ENCODE results near the gene PTPRT.

Gene PTPRT

GRCh38 chr20:42652266-42652665, 537.4 kb downstream of the PTPRT start:
- no peak for DNase-seq
- H4K20me1 ChIP-seq (ENCODE audit: insufficient read depth, low read length): no peaks in the 10 kb centered on the region

GRCh38 chr20:42650191-42650746, 539.4 kb downstream of the PTPRT start:
- H3K9me2 ChIP-seq (replicated peaks; ENCODE audit: insufficient read depth, low read length): no peaks in the 10 kb centered on the region
- no peak overlapping the region for H2AFZ ChIP-seq (ENCODE audit: low read length)
- no peak overlapping the region for H3K4me2 ChIP-seq (ENCODE audit: low read depth, low read length)
- no peaks in the 10 kb centered on the region for H4K20me1 ChIP-seq (ENCODE audit: insufficient read depth, low read length)
- no peak for TF ChIP-seq CTCF (IDR thresholded peaks at IDR 0.05; ENCODE audit: low read length)
- TF ChIP-seq EZH2 (optimal IDR thresholded peaks at IDR 0.05; ENCODE audit: low read depth, low read length): no peak
- no peak for TF ChIP-seq EZH2phosphoT487 (IDR thresholded peaks at IDR 0.05; ENCODE audit: low read length)
- H3K4me1 ChIP-seq (ENCODE audit: low read length): no peaks in the 10 kb centered on the region
- H3K9me3 ChIP-seq (replicated peaks; ENCODE audit: insufficient read depth, low read length): no peaks in the 10 kb centered on the region
- H3K36me3 ChIP-seq (replicated peaks; ENCODE audit: insufficient read depth, low read length): no peaks in the 10 kb centered on the region
- no peak overlapping the region for H3K27ac ChIP-seq (ENCODE audit: low read length)
- no peak overlapping the region for H3K4me3 ChIP-seq (ENCODE audit: low read length)
- no peak overlapping the region for H3K9ac ChIP-seq (ENCODE audit: low read length)
- DNase-seq: no peak
- H3K27me3 ChIP-seq (replicated peaks; ENCODE audit: insufficient read depth, low read length): no peaks in the 10 kb centered on the region
- no peaks in the 10 kb centered on the region for H3F3A ChIP-seq (ENCODE audit: insufficient read depth, low read length)
- no peaks in the 10 kb centered on the region for H3K79me2 ChIP-seq (ENCODE audit: low read length)

More at GRCh38 chr20:42652266-42652665, 537.4 kb downstream of the PTPRT start:
- Histone ChIP-seq H3K4me3 (ENCODE audit: low read length) (no peak overlapping the region), H3K79me2 (ENCODE audit: low read length) (no peaks in the 10 kb centered on the region), H2AFZ (ENCODE audit: low read length) (no peak overlapping the region), H3K27me3 (replicated peaks; ENCODE audit: insufficient read depth, low read length) (no peaks in the 10 kb centered on the region), H3K4me1 (ENCODE audit: low read length) (no peaks in the 10 kb centered on the region), H3F3A (ENCODE audit: insufficient read depth, low read length) (no peaks in the 10 kb centered on the region), H3K9me2 (replicated peaks; ENCODE audit: insufficient read depth, low read length) (no peaks in the 10 kb centered on the region), H3K9me3 (replicated peaks; ENCODE audit: insufficient read depth, low read length) (no peaks in the 10 kb centered on the region), H3K27ac (ENCODE audit: low read length) (no peak overlapping the region), H3K4me2 (ENCODE audit: low read depth, low read length) (no peak overlapping the region), H3K9ac (ENCODE audit: low read length) (no peak overlapping the region), H3K36me3 (replicated peaks; ENCODE audit: insufficient read depth, low read length) (no peaks in the 10 kb centered on the region)
- no peak for TF ChIP-seq CTCF (IDR thresholded peaks at IDR 0.05; ENCODE audit: low read length)
- no peak for TF ChIP-seq EZH2 (optimal IDR thresholded peaks at IDR 0.05; ENCODE audit: low read depth, low read length)
- no peak for TF ChIP-seq EZH2phosphoT487 (IDR thresholded peaks at IDR 0.05; ENCODE audit: low read length)

DNA sequence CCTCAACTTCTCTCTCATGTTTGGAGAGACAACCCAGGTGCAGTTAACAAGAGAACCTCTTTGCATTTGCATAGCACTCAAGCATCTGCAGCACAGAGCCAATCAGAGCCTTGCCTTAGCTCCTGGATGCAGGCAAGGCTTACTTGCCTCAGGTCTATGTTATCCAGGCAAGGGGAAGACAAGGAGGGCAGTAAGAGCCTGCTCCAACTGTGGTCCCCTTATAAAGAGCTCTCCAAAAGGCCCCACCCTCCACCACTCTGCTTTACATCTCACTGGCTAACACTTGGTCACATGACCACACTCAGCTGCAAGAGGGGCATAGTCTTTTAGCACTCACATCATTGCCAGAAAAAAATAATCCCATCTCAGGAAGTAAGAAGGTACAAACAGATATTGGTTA, 540.0 kb downstream of the PTPRT start:
- H3K9ac ChIP-seq (ENCODE audit: low read length): no peak overlapping the region
- no peaks in the 10 kb centered on the region for H3F3A ChIP-seq (ENCODE audit: insufficient read depth, low read length)
- no peaks in the 10 kb centered on the region for H3K27me3 ChIP-seq (replicated peaks; ENCODE audit: insufficient read depth, low read length)
- no peak for DNase-seq
- H3K9me2 ChIP-seq (replicated peaks; ENCODE audit: insufficient read depth, low read length): no peaks in the 10 kb centered on the region
- H2AFZ ChIP-seq (ENCODE audit: low read length): no peak overlapping the region
- H3K79me2 ChIP-seq (ENCODE audit: low read length): no peaks in the 10 kb centered on the region
- no peak overlapping the region for H3K4me2 ChIP-seq (ENCODE audit: low read depth, low read length)
- H3K4me3 ChIP-seq (ENCODE audit: low read length): no peak overlapping the region
- TF ChIP-seq EZH2 (optimal IDR thresholded peaks at IDR 0.05; ENCODE audit: low read depth, low read length) (no peak), EZH2phosphoT487 (IDR thresholded peaks at IDR 0.05; ENCODE audit: low read length) (no peak), CTCF (IDR thresholded peaks at IDR 0.05; ENCODE audit: low read length) (no peak)
- H4K20me1 ChIP-seq (ENCODE audit: insufficient read depth, low read length): no peaks in the 10 kb centered on the region
- H3K4me1 ChIP-seq (ENCODE audit: low read length): no peaks in the 10 kb centered on the region
- no peak overlapping the region for H3K27ac ChIP-seq (ENCODE audit: low read length)
- H3K9me3 ChIP-seq (replicated peaks; ENCODE audit: insufficient read depth, low read length): no peaks in the 10 kb centered on the region
- H3K36me3 ChIP-seq (replicated peaks; ENCODE audit: insufficient read depth, low read length): no peaks in the 10 kb centered on the region

Measured in MM.1S (cell line).